ENCODE data around the gene HHATL. TPM values are rescaled to one million over a fixed set of nuclear protein-coding genes. Genes with fewer than 3 reads are reported as not detected.

The HHATL gene
- total and polyA plus RNA-seq, 10 of the 15 experiments (the other 5 are each of a cell fraction or from before 2014, with no cell fraction given) = not detected

DNA sequence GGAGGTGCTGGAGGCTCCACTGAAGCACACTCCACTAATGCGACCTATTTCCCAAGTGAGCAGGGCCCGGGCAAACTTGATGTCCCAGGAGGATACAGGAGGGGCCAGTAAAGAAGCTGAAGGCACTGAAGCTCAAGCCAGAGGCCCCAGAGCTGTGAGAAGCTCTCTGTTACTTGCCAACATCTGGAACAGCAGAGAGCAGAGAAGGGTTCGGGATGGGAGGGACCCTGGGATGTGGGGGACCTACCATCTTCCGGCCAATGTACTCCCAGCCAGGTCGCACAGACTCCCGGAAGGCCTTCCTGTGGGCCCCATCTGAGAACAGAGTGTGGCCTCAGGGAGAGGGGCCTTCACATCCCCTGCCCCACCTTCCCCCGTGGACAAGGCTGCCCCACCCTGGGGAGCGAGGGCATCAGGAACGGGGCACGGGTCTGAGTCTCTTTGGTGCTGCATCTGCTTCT is 3.1 kb downstream of the HHATL start:
- WGBS (ENCODE audit: insufficient coverage, insufficient replicate concordance, low lambda C conversion rate, missing lambda C conversion rate) = 49% methylated on average over 10 of the region's 10 CpGs
- Histone ChIP-seq H3K79me2 (ENCODE audit: control insufficient read depth, insufficient read depth, low read length) (no peaks in the 10 kb centered on the region), H3K4me2 (ENCODE audit: control insufficient read depth, insufficient read depth) (no peak overlapping the region), H3K27me3 (replicated peaks in 1 of 2; ENCODE audit: control insufficient read depth in 2 of 2, insufficient read depth in 2 of 2, low read length in 1 of 2) (no peaks in the 10 kb centered on the region), H3K27ac (ENCODE audit: control insufficient read depth, insufficient read depth) (no peak overlapping the region), H4K20me1 (ENCODE audit: control insufficient read depth, insufficient read depth) (no peaks in the 10 kb centered on the region), H3K9me3 (replicated peaks; ENCODE audit: control insufficient read depth, insufficient read depth, low read length) (no peaks in the 10 kb centered on the region), H3K4me3 (no peak overlapping the region), H2AFZ (ENCODE audit: control insufficient read depth, low read depth, low read length) (no peak overlapping the region), H3K9ac (ENCODE audit: control insufficient read depth, insufficient read depth, low read length) (no peak overlapping the region), H3K4me1 (ENCODE audit: control insufficient read depth, insufficient read depth, low read length) (no peaks in the 10 kb centered on the region), H3K36me3 (ENCODE audit: control insufficient read depth in 2 of 2, insufficient read depth in 2 of 2, low read length in 1 of 2) (no peaks in the 10 kb centered on the region)
- CTCF ChIA-PET = no interaction called here
- FAIRE-seq = no peak
- in situ Hi-C loops (cut with MboI) (no loop called here), intact Hi-C loops (cut with micrococcal nuclease; ENCODE audit: unreplicated experiment) (no loop called here)
- RAD21 ChIA-PET (ENCODE audit: unreplicated experiment) = no interaction called here
- SMC1A ChIA-PET (ENCODE audit: uncharacterized antibody, unreplicated experiment) = no interaction called here
- DNase-seq (ENCODE audit: low read depth, low spot score) = no peak
- no peak for ATAC-seq
- BruUV-seq (replicated peaks) = no TSS peak
- POLR2A ChIA-PET = no interaction called here
- TF ChIP-seq SRF (IDR thresholded peaks at IDR 0.05; ENCODE audit: low read depth in 2 of 2, low read length in 2 of 2) = no peak
- TF ChIP-seq IKZF2 (IDR thresholded peaks at IDR 0.05) = no peak
- TF ChIP-seq SIN3A (IDR thresholded peaks at IDR 0.05; ENCODE audit: low read depth, low read length) = no peak
- no peak for TF ChIP-seq TARDBP (IDR thresholded peaks at IDR 0.05; ENCODE audit: borderline replicate concordance)
- no peak for TF ChIP-seq RCOR1 (conservative IDR thresholded peaks at IDR 0.05; ENCODE audit: low read depth, low read length)
- TF ChIP-seq, protein P1, sequence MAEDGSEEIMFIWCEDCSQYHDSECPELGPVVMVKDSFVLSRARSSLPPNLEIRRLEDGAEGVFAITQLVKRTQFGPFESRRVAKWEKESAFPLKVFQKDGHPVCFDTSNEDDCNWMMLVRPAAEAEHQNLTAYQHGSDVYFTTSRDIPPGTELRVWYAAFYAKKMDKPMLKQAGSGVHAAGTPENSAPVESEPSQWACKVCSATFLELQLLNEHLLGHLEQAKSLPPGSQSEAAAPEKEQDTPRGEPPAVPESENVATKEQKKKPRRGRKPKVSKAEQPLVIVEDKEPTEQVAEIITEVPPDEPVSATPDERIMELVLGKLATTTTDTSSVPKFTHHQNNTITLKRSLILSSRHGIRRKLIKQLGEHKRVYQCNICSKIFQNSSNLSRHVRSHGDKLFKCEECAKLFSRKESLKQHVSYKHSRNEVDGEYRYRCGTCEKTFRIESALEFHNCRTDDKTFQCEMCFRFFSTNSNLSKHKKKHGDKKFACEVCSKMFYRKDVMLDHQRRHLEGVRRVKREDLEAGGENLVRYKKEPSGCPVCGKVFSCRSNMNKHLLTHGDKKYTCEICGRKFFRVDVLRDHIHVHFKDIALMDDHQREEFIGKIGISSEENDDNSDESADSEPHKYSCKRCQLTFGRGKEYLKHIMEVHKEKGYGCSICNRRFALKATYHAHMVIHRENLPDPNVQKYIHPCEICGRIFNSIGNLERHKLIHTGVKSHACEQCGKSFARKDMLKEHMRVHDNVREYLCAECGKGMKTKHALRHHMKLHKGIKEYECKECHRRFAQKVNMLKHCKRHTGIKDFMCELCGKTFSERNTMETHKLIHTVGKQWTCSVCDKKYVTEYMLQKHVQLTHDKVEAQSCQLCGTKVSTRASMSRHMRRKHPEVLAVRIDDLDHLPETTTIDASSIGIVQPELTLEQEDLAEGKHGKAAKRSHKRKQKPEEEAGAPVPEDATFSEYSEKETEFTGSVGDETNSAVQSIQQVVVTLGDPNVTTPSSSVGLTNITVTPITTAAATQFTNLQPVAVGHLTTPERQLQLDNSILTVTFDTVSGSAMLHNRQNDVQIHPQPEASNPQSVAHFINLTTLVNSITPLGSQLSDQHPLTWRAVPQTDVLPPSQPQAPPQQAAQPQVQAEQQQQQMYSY (CRISPR knock-in tag; IDR thresholded peaks at IDR 0.05) = no peak
- no peak for TF ChIP-seq ESRRA (IDR thresholded peaks at IDR 0.05; ENCODE audit: low read length)
- TF ChIP-seq CHD1 (IDR thresholded peaks at IDR 0.05; ENCODE audit: low read depth, low read length) = no peak
- no peak for TF ChIP-seq YY1 (IDR thresholded peaks at IDR 0.05; ENCODE audit: low read depth, low read length)
- TF ChIP-seq BRCA1 (IDR thresholded peaks at IDR 0.05; ENCODE audit: low read depth, low read length) = no peak
- TF ChIP-seq HDAC2 (IDR thresholded peaks at IDR 0.05) = no peak
- no peak for TF ChIP-seq ZSCAN29 (IDR thresholded peaks at IDR 0.05)
- no peak for TF ChIP-seq KLF5 (IDR thresholded peaks at IDR 0.05; ENCODE audit: partially characterized antibody)
